Measurements from ENCODE around the gene ADSS1.

DNA sequence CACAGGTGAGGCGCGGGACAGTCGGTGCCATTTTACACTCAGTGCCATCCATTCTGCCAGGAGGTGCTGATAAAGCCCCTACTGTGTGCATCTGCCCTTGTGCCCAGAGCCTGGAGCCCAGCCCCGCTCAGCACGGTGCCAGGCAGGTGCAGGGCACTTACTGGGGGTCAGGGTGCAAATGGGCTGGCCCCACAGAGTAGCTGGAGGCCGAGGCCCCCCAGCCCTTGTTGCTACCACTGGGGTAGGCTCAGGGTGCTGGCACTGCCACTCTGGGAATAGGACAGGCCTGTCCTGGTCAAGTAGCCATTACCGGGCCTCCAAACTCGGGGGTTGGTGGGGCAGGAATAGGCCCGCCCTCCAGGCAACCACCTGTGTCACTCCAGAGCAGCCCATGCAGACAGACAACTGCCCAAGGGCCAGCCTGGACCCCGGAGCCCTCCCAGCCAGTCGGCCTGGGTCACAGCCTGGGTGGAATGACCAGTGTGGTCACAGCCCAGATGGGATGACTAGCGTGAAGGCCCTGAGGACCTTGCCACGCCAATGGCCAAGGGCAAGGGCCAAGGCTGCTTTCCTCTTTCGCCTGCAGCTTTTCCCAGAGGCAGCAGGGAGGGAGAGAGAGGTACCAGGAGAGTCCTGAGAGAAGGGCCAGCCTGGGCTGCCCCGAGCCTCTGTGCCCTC lies 31.6 kb upstream of the ADSS1 start:
- TF ChIP-seq, protein P1, sequence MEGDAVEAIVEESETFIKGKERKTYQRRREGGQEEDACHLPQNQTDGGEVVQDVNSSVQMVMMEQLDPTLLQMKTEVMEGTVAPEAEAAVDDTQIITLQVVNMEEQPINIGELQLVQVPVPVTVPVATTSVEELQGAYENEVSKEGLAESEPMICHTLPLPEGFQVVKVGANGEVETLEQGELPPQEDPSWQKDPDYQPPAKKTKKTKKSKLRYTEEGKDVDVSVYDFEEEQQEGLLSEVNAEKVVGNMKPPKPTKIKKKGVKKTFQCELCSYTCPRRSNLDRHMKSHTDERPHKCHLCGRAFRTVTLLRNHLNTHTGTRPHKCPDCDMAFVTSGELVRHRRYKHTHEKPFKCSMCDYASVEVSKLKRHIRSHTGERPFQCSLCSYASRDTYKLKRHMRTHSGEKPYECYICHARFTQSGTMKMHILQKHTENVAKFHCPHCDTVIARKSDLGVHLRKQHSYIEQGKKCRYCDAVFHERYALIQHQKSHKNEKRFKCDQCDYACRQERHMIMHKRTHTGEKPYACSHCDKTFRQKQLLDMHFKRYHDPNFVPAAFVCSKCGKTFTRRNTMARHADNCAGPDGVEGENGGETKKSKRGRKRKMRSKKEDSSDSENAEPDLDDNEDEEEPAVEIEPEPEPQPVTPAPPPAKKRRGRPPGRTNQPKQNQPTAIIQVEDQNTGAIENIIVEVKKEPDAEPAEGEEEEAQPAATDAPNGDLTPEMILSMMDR (IDR thresholded peaks at IDR 0.05; ENCODE audit: low read depth, low read length, missing input control): no peak
- no peak for TF ChIP-seq SP1 (IDR thresholded peaks at IDR 0.05)
- TF ChIP-seq, protein P2, sequence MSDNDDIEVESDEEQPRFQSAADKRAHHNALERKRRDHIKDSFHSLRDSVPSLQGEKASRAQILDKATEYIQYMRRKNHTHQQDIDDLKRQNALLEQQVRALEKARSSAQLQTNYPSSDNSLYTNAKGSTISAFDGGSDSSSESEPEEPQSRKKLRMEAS (IDR thresholded peaks at IDR 0.05): no peak
- no peak for TF ChIP-seq RAD21 (IDR thresholded peaks at IDR 0.05)
- TF ChIP-seq EGR1 (IDR thresholded peaks at IDR 0.05; ENCODE audit: low read depth in 2 of 2): no peak
- TF ChIP-seq JUND (IDR thresholded peaks at IDR 0.05): no peak
- no peak for TF ChIP-seq GABPA (IDR thresholded peaks at IDR 0.05 in 1 of 2, conservative IDR thresholded peaks at IDR 0.05 in 1 of 2)
- TF ChIP-seq YY1 (IDR thresholded peaks at IDR 0.05): no peak
- TF ChIP-seq, protein P3, sequence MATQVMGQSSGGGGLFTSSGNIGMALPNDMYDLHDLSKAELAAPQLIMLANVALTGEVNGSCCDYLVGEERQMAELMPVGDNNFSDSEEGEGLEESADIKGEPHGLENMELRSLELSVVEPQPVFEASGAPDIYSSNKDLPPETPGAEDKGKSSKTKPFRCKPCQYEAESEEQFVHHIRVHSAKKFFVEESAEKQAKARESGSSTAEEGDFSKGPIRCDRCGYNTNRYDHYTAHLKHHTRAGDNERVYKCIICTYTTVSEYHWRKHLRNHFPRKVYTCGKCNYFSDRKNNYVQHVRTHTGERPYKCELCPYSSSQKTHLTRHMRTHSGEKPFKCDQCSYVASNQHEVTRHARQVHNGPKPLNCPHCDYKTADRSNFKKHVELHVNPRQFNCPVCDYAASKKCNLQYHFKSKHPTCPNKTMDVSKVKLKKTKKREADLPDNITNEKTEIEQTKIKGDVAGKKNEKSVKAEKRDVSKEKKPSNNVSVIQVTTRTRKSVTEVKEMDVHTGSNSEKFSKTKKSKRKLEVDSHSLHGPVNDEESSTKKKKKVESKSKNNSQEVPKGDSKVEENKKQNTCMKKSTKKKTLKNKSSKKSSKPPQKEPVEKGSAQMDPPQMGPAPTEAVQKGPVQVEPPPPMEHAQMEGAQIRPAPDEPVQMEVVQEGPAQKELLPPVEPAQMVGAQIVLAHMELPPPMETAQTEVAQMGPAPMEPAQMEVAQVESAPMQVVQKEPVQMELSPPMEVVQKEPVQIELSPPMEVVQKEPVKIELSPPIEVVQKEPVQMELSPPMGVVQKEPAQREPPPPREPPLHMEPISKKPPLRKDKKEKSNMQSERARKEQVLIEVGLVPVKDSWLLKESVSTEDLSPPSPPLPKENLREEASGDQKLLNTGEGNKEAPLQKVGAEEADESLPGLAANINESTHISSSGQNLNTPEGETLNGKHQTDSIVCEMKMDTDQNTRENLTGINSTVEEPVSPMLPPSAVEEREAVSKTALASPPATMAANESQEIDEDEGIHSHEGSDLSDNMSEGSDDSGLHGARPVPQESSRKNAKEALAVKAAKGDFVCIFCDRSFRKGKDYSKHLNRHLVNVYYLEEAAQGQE (IDR thresholded peaks at IDR 0.05): no peak
- no peak for TF ChIP-seq NR2F2 (IDR thresholded peaks at IDR 0.05)
- no peak for TF ChIP-seq HNF4G (IDR thresholded peaks at IDR 0.05)
